Activated CD8-positive, alpha-beta memory T cell treated with anti-CD3 and anti-CD28 coated beads, Interleukin-2, amount 50 U/mL, for 1 hour (primary cell): ENCODE results near the gene NUFIP2.
"Not testable (repeated sequence)": the region's sequence is repeated elsewhere in the genome, so short reads cannot be mapped to it uniquely, and the experiment has no call there.

Source experiments
- DNase-seq: peaks from one replicate; pipeline ENCODE4 v3.0.0-alpha.2; 2020; ENCODE audit errors: extremely low read depth

Gene NUFIP2

DNA sequence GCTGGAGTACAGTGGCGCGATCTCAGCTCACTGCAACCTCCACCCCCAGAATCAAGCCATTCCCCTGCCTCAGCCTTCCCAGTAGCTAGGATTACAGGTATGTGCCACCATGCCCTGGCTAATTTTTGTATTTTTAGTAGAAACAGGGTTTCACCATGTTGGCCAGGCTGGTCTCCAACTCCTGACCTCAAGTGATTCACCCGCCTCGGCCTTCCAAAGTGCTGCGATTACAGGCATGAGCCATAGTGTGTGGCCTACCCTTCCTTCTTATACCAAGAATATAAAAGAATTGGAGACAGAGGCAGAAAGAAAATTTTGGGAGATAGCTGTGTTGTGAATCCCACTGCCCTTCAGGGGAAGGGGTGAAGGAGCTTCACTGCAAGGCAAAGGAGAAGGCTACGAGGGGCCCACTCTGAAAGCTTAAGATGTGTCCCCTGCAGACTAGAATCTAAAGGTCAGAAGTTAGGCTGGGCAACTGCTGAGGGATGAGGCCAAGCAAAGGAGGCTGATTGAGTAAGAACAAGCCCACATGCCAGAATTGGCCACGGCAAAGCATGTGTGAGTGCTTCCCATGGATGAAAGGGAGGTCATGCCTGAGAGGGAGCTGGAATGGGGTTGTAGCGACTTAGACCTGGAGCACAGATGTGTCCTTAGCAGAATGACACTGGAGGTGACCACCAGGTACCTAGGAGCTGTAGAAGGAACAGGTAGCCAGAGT is 55.7 kb downstream of the NUFIP2 start:
- no peak for DNase-seq

DNA sequence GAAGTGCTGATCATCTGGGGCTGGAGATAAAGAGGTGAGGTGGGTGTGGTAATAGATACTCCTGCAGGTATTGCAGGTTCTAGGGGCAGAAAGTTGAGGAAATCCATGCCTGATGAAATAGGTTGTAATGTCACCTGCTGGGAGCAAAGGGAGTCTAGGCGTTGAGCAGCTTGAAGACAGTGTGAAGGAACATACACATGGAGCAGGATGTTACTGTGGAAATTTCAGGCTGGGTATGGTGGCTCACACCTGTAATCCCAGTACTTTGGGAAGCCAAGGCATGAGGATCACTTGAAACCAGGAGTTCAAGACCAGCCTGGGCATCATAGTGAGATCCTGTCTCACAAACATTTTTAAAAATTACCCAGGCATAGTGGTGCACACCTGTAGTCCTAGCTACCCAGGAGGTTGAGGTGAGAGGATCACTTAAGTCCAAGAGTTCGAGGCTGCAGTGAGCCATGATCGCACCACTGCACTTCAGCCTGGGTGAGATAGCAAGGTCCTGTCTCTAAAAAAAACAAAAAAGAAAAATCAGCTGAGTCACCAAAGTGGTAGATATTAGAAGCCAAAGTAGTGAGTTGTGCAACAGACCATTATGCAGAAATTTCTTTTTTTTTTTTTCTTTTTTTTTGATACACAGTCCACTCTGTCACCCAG is 56.3 kb downstream of the NUFIP2 start:
- no peak for DNase-seq

DNA sequence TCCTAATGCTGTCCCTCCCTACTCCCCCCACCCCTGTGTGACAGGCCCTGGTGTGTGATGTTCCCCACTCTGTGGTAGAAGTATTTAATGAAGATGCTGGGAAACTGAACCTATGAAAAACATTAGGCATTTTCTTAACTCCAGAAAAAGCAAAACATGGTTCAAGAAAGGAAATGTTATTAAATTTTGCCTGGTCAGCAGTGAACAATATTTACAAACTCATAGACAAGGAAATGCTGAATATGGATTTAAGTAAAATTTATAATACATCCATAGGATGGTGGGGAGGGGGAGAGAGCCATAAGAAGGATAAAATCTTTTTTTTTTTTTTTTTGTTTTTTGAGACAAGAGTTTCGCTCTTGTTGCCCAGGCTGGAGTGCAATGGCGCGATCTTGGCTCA is 58.0 kb downstream of the NUFIP2 start:
- no peak for DNase-seq

DNA sequence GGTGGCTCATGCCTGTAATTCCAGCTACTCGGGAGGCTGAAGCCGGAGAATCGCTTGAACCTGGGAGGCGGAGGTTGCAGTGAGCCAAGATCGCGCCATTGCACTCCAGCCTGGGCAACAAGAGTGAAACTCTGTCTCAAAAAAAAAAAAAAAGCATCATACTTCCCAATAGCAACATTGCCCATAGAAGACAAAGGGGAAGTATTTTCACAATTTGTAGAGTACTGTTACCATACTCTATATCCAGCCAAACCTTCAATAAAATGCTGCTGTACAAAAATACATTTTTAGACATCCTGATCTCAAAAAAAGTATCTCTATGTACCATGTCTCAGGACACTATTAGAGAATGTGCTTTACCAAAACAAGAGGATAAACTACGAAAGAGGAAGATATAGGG is 59.0 kb downstream of the NUFIP2 start:
- not testable (repeated sequence) for DNase-seq

DNA sequence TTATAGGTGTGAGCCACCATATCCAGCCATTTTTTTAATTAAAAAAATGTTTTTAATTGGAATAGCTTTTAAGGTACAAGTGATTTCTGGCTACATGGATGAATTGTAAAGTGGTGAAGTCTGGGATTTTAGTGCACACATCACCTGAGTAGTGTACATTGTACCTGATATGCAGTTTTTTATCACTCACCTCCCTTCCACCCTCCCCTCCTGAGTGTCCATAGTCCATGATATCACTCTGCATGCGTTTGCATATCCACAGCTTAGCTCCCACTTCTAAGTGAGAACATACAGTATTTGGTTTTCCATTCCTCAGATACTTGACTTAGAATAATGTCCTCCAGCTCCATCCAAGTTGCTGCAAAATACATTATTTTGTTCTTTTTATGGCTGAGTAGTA is 60.6 kb downstream of the NUFIP2 start:
- DNase-seq, result no peak

DNA sequence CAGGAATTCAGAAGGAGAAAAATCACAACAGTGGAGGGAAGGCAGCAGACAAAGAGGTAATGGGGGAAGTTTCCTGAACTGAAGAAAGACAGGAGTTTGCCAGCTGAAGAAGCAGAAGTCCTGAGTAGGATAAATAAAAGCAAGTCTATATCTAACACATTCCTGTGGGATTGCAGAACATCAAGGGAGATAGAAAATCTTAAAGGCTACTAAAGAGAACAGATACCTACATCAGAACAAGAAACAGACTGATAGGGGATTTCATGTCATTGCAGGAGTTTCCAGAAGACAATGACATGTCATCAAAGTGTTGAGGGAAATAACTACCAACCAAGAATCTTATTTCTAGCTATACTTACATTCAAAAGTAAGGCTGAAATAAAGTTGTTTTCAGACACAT is 68.6 kb downstream of the NUFIP2 start:
- DNase-seq, result no peak

DNA sequence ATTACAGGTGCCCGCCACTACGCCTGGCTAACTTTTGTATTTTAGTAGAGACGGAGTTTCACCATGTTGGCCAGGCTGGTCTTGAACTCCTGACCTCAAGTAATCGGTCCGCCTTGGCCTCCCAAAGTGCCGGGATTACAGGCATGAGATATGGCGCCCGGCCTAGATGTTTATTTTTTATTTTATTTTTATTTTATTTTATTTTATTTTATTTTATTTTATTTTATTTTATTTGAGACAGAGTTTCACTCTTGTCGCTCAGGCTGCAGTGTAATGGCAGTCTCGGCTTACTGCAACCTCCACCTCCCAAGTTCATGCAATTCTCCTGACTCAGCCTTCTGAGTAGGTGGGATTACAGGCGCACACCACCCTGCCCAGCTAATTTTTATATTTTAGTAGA is 72.6 kb downstream of the NUFIP2 start:
- DNase-seq, result not testable (repeated sequence)

DNA sequence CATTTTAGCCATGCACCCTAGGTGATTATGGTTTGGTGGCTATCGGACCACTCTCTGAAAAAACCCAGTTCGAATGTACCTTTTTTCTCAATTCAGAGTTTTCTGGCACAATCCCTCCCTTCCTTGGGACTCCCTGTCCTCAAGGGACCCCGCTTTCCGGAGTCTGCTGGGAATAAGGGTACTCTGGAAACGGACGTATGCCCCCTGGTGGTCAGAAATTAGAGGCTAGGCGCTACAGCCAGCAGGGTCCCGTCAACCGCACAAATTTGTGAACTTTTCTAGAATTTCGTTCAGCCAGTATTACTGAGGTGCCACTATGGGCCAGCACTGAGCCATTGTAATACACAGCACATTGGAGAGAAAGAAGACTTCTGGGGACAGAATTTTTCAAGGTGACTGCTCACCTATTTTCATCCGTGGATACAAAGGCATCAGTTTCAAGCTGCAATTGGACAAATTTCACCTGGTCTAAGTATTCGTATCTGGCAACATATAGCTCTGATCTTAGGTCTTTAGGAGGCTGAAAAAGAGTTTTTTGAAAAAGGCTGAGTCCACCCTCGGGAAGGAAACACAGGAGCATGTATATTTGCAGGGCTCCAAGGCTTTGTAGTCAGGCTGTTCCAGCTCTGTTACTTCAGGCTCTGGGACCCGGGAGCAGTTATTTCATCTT is 74.4 kb downstream of the NUFIP2 start:
- DNase-seq, result peak; percentile 13

DNA sequence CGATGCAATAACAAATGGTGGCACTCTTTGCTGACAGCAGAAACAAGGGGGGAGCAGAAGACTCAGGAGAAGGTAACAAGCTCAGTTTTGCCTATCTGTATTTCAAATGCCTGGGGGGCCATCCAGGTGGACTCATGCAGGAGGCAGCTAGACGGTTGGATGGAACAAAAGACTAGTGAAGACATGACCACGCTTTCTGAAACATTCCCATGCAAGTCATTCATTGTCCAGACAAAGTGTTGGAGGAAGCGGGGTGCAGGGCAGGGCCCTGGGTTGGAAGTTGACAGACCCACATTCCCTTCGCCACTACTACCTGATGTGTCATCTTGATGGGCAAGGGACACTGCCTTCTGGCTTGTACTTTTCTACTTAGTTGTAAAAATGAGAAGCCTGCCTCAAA is 77.1 kb downstream of the NUFIP2 start:
- DNase-seq, result no peak

DNA sequence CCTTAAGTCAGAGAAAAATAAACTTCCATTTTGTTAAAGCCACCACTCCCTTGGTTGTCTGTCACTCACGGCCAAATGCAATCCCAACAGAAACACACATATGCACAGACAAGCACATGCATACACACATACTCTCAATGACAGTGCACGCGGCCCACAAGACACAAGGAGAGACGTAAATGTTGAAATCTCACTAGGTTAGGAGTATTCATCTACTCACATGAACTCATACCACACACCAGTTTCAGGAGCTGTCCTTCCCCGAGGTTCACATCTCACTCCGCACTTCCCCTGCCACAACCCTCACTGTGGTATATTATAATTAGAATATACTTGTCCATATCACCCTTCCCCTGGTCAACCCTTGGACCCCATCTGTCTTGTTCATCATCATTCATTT is 77.8 kb downstream of the NUFIP2 start:
- DNase-seq, result no peak

DNA sequence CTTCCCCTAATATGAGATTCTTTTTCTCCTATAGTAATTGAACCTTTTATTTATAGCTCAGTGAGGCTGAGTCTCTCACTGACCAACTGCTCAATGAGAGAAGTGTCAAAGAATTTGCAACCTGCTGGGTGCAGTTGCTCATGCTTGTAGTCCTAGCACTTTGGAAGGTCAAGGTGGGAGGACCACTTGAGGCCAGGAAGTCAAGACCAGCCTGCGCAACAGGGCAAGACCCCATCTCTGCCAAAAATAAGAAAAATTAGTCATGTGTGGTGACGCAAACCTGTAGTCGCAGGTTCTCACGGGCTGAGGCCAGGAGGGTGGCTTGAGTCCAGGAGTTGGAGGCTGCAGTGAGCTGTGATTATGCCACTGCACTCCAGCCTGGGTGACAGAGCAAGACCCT is 78.2 kb downstream of the NUFIP2 start:
- no peak for DNase-seq

DNA sequence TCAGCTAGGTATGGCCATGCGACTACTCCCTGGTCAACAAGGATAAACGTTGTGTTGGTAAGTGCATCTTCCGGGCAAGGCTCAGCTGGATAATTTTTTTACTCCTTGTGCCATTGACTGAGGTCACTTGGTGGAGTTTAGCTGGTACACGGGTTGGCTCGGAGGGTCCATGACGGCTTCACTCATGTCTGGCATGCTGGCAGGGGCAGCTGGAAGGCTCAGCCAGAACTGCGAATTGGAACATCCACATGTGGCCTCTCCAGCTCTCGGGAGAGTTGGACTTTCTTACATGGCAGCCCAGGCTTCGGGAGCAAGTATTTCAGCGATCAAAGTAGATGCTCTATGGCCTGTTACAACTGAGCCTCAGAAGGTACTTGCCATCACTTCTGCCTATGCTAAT is 78.8 kb downstream of the NUFIP2 start:
- DNase-seq, result no peak

DNA sequence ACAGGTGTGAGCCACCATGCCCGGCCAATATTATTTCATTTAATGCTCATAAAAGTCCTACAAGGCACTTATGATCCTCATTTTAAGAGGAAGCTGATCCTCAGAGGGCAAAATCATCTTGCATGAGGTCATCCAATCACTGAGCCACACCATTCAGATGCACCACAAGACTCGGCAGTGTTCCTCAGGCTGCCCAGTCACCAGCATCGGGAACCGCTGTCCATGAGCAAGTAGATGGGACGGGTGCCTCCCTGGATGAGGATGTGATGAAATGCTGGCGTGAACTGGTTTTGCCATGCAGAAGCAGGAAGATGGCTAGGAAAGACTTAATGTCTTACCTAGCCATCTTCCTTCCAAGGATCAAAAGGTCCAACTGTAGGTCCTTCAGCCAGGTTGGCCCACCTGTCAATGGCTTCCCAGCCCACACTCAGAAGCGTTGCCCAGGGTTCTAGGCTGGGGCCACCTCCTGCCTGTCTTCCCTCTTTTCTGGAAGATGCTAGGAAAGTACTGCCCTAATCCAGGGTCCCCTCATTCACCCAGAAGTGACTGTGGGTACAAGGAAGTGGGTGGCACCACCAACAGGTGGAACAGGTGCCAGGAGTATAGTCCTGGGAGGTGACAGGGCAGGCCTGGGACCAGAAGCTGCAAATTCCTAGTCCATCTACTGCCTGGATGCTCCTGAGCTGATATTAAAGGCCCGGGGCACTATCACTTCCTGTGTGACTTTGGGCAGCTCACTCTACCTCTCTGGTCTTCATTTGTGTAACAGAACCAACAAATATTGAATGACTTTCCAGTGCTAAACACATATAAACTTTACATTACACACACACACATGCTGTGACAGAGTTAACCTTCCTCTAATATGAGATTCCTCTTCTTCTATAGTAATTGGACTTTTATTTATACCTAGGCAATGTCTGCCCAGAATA is 79.5 kb downstream of the NUFIP2 start:
- no peak for DNase-seq

DNA sequence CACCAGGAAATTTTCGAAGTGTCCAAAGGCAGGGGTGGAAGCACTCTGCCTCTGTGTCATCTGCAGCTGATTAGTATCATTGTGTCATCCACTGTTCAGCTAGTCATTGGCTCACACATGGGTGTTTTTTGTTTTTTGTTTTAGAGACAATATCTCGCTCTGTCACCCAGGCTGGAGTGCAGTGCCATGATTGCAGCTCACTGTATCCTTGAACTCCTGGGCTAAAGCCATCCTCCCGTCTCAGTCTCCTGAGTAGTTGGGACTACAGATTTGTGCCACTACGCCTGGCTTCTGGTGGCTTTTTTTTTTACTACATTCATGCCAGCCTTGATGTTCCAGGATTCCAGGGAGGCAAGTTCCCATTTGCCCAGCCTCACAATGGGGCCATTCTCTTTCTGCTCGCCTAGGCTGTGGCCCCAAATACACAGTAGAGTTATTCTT is 81.2 kb downstream of the NUFIP2 start:
- no peak for DNase-seq

DNA sequence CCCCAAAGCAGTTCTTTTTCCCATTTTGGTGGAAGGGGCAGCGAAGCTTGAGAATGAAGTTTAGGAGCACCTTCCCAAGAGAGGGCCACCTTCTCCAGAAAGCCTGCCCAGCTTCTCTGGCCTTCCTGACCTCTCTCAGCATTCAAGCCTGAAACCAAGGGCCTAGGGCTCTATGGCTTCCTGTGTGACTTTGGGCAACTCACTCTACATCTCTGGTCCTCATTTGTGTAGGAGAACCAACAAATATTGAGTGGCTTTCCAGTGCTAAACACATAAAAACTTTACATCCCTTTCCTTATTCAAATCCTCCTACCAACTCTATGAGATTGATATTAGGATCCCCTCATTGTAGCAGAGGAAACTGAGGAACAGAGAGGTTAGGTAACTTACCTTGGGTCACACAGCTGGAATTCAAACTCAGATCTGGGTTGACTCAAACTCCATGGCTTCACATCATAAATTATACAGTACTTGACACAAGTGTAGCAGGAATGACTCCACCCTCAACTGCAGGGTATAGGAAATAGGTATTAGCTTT is 81.8 kb downstream of the NUFIP2 start:
- no peak for DNase-seq

DNA sequence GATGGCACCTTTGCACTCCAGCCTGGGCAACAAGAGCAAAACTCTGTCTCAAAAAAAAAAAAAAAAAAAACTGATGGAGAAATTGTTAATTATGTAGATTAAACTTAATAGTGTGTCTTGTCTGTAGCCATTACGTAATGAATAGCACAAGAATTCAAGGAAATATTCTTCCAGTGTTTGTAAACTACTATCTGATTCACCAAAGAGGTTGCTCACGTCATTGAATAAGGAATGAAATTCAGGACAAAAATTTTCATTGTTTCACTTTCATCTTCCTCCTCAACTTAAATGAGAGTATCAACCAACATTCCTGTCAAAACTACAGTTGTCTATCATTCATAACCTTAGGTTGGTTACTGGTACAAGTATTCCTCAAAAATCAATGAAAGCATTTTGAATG is 83.1 kb downstream of the NUFIP2 start:
- no peak for DNase-seq

DNA sequence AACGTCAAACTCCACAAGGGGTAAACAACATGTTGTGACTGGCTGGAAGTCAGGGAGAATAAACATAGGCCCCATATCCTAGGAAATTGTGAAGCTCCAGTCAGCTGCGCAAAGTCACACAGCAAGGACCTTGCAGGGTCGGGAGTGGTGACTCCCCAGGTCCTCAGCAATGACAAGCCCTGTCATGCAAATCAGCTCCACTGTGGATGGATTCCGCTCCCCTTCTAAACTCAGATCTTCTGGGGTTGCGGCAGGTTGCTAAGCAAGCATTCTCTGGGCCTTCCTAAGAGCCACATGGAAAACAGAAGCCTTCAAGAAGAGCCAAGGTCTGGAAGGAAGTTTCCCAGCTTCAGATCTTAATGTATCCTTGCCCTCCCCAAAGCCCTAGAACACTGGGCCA is 84.9 kb downstream of the NUFIP2 start:
- DNase-seq, result no peak

DNA sequence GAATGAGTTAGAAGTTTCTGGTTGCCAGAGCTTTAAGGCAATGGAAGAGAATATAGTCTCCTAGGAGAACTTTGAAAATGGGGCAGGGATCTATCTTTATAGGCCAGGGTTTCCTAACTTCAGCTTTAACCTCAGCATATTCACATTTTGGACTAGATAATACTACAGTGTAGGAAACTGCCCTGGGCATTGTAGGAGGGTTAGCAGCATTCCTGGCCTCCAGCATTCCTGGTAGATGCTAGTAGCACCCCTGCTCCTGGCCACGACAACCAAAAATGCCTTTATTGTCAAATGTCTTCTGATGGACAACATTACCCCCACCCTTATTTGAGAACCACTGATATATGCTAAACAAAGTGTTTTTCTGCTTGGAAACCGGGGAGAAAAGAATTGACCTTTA is 86.0 kb downstream of the NUFIP2 start:
- DNase-seq, result no peak
